BE2C (cell line): ENCODE results near the gene PRKCH.

Experiments
- DNase-seq: peaks from one replicate; pipeline ENCODE4 v3.0.0-alpha.2; 2020
- H3K27me3 ChIP-seq: fragments of 250-450 bp; sonication (Bioruptor Pico); 2 replicates; pipeline ENCODE4 v1.5.1; 2020; ENCODE audit warnings: mild to moderate bottlenecking
- H3K36me3 ChIP-seq: fragments of 250-450 bp; sonication (Bioruptor Pico); 2 replicates; pipeline ENCODE4 v1.5.1; 2020; ENCODE audit warnings: mild to moderate bottlenecking
- H3K4me1 ChIP-seq: fragments of 250-450 bp; sonication (Bioruptor Pico); 2 replicates; pipeline ENCODE4 v1.5.1; 2020
- H3K4me3 ChIP-seq: 2 replicates; pipeline ENCODE4 v1.5.1; 2011; ENCODE audit warnings: low read depth, low read length
- H3K9me3 ChIP-seq: fragments of 250-450 bp; sonication (Bioruptor Pico); 2 replicates; pipeline ENCODE4 v1.5.1; 2020
- CTCF ChIP-seq: IDR thresholded peaks from 2 replicates; pipeline ENCODE4 v1.5.1; 2012; ENCODE audit warnings: mild to moderate bottlenecking, low read depth, low read length

PRKCH gene

GRCh38 chr14:61557262-61557661 lies 235.9 kb downstream of the PRKCH start:
- TF ChIP-seq CTCF: no peak
- no peaks in the 10 kb centered on the region for H3K27me3 ChIP-seq
- H3K4me1 ChIP-seq: peaks cover 23% of the 10 kb centered on the region
- no peak overlapping the region for H3K4me3 ChIP-seq
- no peak for DNase-seq
- no peaks in the 10 kb centered on the region for H3K9me3 ChIP-seq
- no peaks in the 10 kb centered on the region for H3K36me3 ChIP-seq

GRCh38 chr14:61557854-61558253 lies 236.5 kb downstream of the PRKCH start:
- no peak for TF ChIP-seq CTCF
- H3K9me3 ChIP-seq: no peaks in the 10 kb centered on the region
- no peaks in the 10 kb centered on the region for H3K27me3 ChIP-seq
- H3K4me1 ChIP-seq: peaks cover 29% of the 10 kb centered on the region
- DNase-seq: no peak
- H3K4me3 ChIP-seq: no peak overlapping the region
- no peaks in the 10 kb centered on the region for H3K36me3 ChIP-seq

GRCh38 chr14:61558271-61558670 lies 236.9 kb downstream of the PRKCH start:
- Histone ChIP-seq H3K9me3 (no peaks in the 10 kb centered on the region), H3K4me3 (no peak overlapping the region), H3K36me3 (no peaks in the 10 kb centered on the region), H3K27me3 (no peaks in the 10 kb centered on the region), H3K4me1 (peaks cover 32% of the 10 kb centered on the region)
- no peak for TF ChIP-seq CTCF
- DNase-seq: peak; percentile 45

GRCh38 chr14:61559641-61560201 lies 238.3 kb downstream of the PRKCH start:
- Histone ChIP-seq H3K4me3 (peak overlapping the region; percentile 60), H3K27me3 (no peaks in the 10 kb centered on the region), H3K36me3 (no peaks in the 10 kb centered on the region), H3K4me1 (peaks cover 41% of the 10 kb centered on the region), H3K9me3 (no peaks in the 10 kb centered on the region)
- peak; percentile 92 for DNase-seq
- peak; percentile 66 for TF ChIP-seq CTCF

- TF ChIP-seq CTCF: no peak
- H3K36me3 ChIP-seq: no peaks in the 10 kb centered on the region
- H3K4me1 ChIP-seq: peaks cover 41% of the 10 kb centered on the region
- H3K27me3 ChIP-seq: no peaks in the 10 kb centered on the region
- DNase-seq: no peak
- H3K9me3 ChIP-seq: no peaks in the 10 kb centered on the region
- H3K4me3 ChIP-seq: peak overlapping the region; percentile 60
Observed at GRCh38 chr14:61560323-61560722, 238.9 kb downstream of the PRKCH start.

GRCh38 chr14:61561104-61561503 lies 239.7 kb downstream of the PRKCH start:
- DNase-seq: peak; percentile 46
- H3K36me3 ChIP-seq: no peaks in the 10 kb centered on the region
- H3K4me3 ChIP-seq: no peak overlapping the region; the same call in 1 of the 2 replicates
- peaks cover 41% of the 10 kb centered on the region for H3K4me1 ChIP-seq
- H3K27me3 ChIP-seq: no peaks in the 10 kb centered on the region
- peak; percentile 45 for TF ChIP-seq CTCF
- no peaks in the 10 kb centered on the region for H3K9me3 ChIP-seq
